PC-3 (cell line): ENCODE results near the gene NUP133.

ENCODE experiments used
- CTCF ChIP-seq: fragments of 300-600 bp; sonication (generic); conservative IDR thresholded peaks from 2 replicates; pipeline ENCODE4 v1.5.1; 2017; ENCODE audit warnings: antibody characterized with exemption, low read depth, mild to moderate bottlenecking, low read length
- EZH2 ChIP-seq: fragments of 300-600 bp; sonication (generic); IDR thresholded peaks from one replicate; pipeline ENCODE4 v1.6.1; 2017; ENCODE audit warnings: antibody characterized with exemption, mild to moderate bottlenecking, low read length; ENCODE audit not compliant: unreplicated experiment
- EZH2phosphoT487 ChIP-seq: fragments of 300-600 bp; sonication (generic); IDR thresholded peaks from 2 replicates; pipeline ENCODE4 v1.6.1; 2018; ENCODE audit warnings: mild to moderate bottlenecking, antibody characterized with exemption, low read length, borderline replicate concordance

- TF ChIP-seq EZH2 (no peak), CTCF (no peak), EZH2phosphoT487 (no peak)
Observed at GRCh38 chr1:229552732-229553131, 44.6 kb upstream of the NUP133 start.
